Measurements from ENCODE around the gene GREB1L.

Gene GREB1L

DNA sequence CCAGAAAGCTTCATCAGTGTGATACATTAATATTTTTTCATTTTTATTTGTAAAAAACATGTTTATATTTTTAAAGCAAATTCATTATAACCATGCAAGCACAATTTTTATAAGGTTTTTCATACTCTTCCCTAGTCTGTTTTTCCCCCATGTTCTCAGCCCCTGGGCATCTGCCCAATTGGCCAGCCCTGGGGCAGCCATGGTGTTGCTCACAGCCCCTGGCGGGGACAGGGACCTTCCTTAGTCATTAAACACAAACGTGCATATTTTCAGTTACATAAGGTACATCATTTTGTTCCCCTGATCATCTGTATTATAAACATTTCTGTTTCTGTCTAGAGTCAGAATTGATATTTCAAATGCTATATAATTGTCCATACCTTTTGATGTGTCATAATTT lies 208.5 kb downstream of the GREB1L start:
- H3K9me3 Mint-ChIP-seq: no peaks in the 10 kb centered on the region
- H3K27me3 Mint-ChIP-seq: peaks cover 2% of the 10 kb centered on the region
- H3K27ac Mint-ChIP-seq: no peak overlapping the region
- DNase-seq (no peak), ATAC-seq (no peak)
- no peaks in the 10 kb centered on the region for H3K4me1 Mint-ChIP-seq
- H3K4me3 Mint-ChIP-seq: no peak overlapping the region
- no peaks in the 10 kb centered on the region for H3K36me3 Mint-ChIP-seq (ENCODE audit: low read depth)

DNA sequence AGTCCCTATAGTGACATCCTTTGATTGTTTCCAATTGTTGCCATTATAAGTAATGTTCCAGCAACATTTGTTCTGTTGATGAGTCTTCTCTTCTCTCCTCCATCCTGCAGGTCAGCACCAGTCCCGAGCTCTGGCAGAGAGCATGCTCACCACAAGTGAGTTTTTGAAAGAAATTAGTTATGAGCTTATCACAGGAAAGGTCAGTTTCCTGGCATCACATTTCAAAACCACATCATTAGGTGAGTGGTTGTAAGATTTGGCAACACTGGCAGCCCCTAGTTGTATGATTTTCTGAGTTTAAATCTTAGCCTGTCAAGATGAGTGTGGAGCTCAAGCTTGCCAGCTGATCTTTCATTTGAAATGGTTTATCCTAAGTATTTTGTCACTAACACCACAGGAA lies 208.9 kb downstream of the GREB1L start:
- Mint-ChIP-seq H3K36me3 (ENCODE audit: low read depth) (no peaks in the 10 kb centered on the region), H3K4me3 (no peak overlapping the region), H3K27ac (no peak overlapping the region), H3K9me3 (no peaks in the 10 kb centered on the region), H3K27me3 (peaks cover 2% of the 10 kb centered on the region), H3K4me1 (no peaks in the 10 kb centered on the region)
- DNase-seq: no peak
- no peak for ATAC-seq

DNA sequence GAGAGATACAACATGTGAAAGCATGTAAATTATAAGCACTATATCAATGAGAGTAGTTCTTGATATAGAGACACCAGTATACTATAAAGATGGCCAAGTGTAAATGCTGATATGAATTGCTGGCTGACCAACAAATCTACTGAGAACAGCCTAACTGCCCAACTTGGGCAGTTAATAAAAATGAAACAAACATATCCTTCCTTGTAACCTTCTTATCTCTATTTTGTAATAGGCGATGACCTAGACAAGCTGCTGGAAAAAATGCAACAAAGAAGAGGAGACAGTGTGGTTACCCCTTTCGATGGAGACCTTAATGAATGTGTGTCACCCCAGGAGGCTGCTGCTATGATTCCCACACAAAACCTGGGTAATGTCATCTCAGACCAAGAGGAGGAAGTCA lies 209.8 kb downstream of the GREB1L start:
- H3K4me1 Mint-ChIP-seq: peaks cover 6% of the 10 kb centered on the region
- DNase-seq (no peak), ATAC-seq (no peak)
- no peak overlapping the region for H3K27ac Mint-ChIP-seq
- no peak overlapping the region for H3K4me3 Mint-ChIP-seq
- H3K36me3 Mint-ChIP-seq (ENCODE audit: low read depth): no peaks in the 10 kb centered on the region
- peaks cover 2% of the 10 kb centered on the region for H3K27me3 Mint-ChIP-seq
- no peaks in the 10 kb centered on the region for H3K9me3 Mint-ChIP-seq

DNA sequence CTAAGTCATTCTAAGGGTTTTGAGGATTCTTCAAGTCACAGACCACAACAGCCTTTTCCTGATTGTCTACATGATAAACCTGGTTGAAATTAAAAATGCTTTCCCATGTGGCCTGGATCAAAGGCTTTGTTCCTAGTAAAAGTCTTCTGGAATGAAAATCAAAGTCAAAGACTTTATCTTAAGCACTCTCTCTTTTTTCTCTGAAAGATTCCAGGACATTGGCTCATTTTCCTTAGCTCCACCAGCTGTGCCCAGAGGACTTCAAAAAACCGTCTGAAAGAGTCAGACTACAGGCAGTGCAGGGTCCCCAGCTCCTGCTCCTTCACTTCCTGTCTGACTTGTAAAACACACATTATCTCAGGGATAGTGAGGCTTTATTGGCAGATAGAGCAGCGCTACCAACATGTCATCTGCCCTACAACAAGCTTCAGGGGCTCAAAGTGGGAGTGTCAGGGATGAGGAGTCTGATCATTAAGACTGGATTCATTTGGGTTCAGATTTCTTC lies 210.3 kb downstream of the GREB1L start:
- Mint-ChIP-seq H3K27ac (no peak overlapping the region), H3K4me3 (no peak overlapping the region), H3K9me3 (no peaks in the 10 kb centered on the region), H3K4me1 (peaks cover 7% of the 10 kb centered on the region), H3K27me3 (peaks cover 2% of the 10 kb centered on the region), H3K36me3 (ENCODE audit: low read depth) (no peaks in the 10 kb centered on the region)
- ATAC-seq (no peak), DNase-seq (no peak)

DNA sequence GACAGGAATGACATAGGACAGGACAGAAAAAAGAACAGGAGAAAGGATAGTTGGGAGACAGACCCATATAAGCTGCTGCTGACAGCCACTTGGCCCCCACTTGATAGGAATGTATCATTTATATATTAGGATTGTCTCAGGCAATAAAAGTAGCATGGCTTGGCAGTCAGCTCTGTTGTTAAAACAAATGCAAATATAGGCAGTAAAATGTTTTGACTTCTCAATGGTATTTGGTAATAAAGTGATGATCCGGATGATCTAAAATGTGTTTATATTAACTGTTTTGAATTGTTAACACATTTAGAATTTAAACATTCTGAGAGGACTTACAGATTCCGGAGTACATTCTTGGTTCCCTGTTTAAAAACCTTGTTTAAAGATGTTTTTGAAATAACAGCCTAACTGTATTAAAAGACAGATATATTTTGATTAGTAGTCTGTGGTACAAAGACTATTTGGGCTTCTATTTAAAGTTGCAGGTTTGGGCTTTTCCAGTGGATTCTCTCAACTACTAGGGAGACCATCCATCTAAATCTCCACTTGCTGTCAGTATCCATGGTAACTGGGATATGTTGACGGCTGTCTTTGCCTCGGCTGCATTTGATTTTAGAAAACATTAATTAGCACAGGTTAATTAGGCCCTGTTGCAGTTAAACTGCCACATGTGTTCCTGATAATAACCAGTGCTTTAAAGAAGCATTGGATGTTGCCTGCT lies 210.9 kb downstream of the GREB1L start:
- no peaks in the 10 kb centered on the region for H3K9me3 Mint-ChIP-seq

DNA sequence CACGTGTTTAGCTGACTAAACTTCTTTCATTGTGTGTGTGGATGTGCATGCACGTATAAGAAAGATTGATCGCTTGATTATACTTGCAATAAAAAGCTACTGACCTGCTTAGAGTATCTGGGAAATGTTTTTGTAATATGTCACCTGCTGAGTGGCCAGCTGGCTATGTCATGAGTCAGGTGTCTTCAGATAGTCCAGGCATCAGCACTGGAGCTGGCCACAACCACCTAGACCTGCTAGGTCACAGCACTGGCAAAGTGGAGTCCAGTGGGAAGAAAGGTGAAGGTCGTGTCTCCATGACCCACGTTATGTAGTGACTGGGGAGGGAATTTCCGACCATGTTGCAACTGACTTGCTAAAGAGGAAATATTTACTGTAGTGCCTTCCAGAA lies 211.5 kb downstream of the GREB1L start:
- H3K9me3 Mint-ChIP-seq: no peaks in the 10 kb centered on the region
- H3K4me1 Mint-ChIP-seq: peaks cover 7% of the 10 kb centered on the region
- H3K27me3 Mint-ChIP-seq: peaks cover 2% of the 10 kb centered on the region
- DNase-seq (no peak), ATAC-seq (no peak)
- H3K36me3 Mint-ChIP-seq (ENCODE audit: low read depth): no peaks in the 10 kb centered on the region
- no peak overlapping the region for H3K27ac Mint-ChIP-seq
- H3K4me3 Mint-ChIP-seq: no peak overlapping the region

More for the DNA sequence above, 210.9 kb downstream of the GREB1L start:
- no peak for ATAC-seq
- no peak for DNase-seq
- Mint-ChIP-seq H3K36me3 (ENCODE audit: low read depth) (no peaks in the 10 kb centered on the region), H3K27me3 (peaks cover 2% of the 10 kb centered on the region), H3K27ac (no peak overlapping the region), H3K4me1 (peaks cover 7% of the 10 kb centered on the region), H3K4me3 (no peak overlapping the region)

DNA sequence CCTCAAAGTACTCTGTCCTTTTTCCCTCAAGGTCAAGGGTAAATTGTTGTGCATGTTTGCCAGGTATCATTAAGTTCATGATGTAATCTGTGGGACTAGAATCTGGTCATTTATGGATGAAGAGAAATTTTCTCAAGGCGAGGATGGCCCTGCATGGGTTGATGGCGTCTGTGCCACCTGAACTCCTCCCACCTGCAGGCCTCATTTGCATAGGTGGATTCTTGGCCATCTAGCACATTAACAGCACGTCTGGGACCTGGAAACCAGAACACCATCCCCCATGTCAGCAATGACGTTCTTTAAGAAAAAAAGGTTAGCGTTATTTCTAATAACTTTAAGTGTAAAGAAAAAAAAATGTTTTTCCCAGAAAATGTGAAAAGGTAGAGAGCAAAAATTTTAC lies 212.7 kb downstream of the GREB1L start:
- Mint-ChIP-seq H3K9me3 (no peaks in the 10 kb centered on the region), H3K36me3 (ENCODE audit: low read depth) (no peaks in the 10 kb centered on the region), H3K4me3 (no peak overlapping the region), H3K27me3 (peaks cover 2% of the 10 kb centered on the region), H3K27ac (no peak overlapping the region), H3K4me1 (peaks cover 7% of the 10 kb centered on the region)
- DNase-seq (no peak), ATAC-seq (no peak)

DNA sequence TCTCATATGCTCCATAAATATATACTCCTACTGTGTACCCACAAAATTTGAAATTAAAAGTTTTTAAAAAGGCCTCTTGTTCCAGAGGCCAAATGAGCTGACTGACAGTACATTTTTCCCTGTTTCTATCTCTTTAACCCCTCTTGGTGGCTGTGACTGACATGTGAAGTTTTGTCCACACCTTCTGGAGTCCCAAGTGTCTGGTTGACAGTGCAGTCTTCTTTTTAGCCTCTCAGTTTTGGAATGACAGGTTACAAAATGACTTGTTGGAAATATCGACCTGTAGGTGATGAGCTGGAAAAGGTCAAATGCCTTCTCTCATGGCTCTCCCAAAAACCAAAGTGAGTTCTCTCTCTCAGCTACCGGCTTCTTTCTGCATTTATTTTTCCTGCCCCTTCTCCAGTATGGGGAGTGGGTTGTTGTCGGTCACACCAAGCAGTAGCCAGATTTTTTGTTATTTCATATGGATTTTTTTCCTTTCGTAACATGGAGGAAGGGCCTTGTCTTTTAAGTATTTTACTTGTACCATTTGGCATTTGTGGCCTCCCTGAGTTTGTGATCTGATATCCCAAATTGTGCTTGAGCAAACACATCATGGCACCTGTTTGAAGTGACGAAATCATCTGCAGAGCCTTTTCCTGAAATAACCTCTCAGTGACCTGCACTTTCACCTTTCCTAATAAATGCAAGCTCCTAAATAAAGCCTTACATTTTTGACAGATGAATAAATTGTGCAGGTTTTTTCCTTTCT lies 214.6 kb downstream of the GREB1L start:
- no peak for DNase-seq
- Mint-ChIP-seq H3K4me1 (peaks cover 7% of the 10 kb centered on the region), H3K27ac (no peak overlapping the region), H3K27me3 (peaks cover 2% of the 10 kb centered on the region), H3K4me3 (no peak overlapping the region), H3K9me3 (no peaks in the 10 kb centered on the region), H3K36me3 (ENCODE audit: low read depth) (no peaks in the 10 kb centered on the region)
- ATAC-seq: no peak

DNA sequence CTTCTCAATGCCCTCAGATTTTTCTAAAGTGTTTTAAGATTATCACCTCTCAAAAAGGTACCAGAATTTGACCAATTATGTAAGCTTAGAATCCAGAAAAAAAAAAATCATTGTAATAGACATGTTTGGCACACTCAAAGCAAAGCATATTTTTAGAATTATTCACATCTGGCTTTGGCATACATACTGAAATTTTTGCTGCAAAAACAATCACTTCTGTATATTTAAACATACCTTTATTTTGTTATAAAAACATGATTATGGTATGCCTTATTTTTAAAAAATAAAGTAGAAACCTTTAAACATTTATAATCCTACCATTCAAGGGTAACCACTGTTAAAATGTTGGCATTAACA lies 215.1 kb downstream of the GREB1L start:
- H3K27ac Mint-ChIP-seq: no peak overlapping the region
- H3K4me1 Mint-ChIP-seq: peaks cover 7% of the 10 kb centered on the region
- ATAC-seq (no peak), DNase-seq (no peak)
- H3K27me3 Mint-ChIP-seq: peaks cover 5% of the 10 kb centered on the region
- no peaks in the 10 kb centered on the region for H3K9me3 Mint-ChIP-seq
- no peaks in the 10 kb centered on the region for H3K36me3 Mint-ChIP-seq (ENCODE audit: low read depth)
- H3K4me3 Mint-ChIP-seq: no peak overlapping the region

DNA sequence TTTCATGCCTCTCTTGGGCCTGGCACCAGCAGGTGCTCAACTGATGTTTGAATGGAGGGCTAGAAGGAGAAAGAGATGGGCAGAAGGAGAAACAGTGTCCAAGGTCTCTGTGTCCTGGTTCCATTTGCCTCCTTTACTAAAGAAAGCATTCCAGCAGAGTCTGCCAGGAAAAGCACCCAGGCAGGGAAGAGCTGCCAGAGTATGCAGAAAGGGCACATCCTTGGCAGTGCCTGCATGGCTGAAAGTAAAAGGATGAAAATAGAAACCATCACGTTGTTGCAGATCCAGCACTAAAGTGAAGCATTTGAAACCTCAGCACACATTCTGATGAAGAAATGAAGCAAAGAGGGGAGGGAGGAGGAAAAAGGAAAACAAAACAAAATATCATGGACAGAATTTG lies 216.3 kb downstream of the GREB1L start:
- no peak overlapping the region for H3K4me3 Mint-ChIP-seq

DNA sequence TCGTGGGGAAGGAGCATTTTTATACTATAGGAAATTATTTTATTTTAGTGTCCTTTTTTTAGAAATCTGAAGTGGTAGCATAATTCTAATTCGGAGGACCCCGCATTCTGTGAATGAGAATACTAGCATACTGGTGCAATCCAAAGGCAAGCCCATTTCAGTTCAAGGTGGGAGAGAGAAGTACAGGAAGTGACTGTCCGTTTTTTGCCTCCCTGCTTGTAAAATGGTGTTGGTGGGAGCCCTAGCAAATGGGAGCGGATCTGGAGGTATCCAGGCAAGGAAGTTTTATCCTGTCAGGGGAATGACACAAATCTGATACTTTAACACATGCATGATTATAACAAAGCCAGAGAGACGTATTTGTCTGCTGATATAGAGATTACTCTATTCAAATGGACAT lies 216.8 kb downstream of the GREB1L start:
- H3K36me3 Mint-ChIP-seq (ENCODE audit: low read depth): no peaks in the 10 kb centered on the region
- no peak for DNase-seq
- peaks cover 5% of the 10 kb centered on the region for H3K27me3 Mint-ChIP-seq
- H3K27ac Mint-ChIP-seq: no peak overlapping the region
- no peak for ATAC-seq
- H3K9me3 Mint-ChIP-seq: no peaks in the 10 kb centered on the region
- no peak overlapping the region for H3K4me3 Mint-ChIP-seq
- peaks cover 7% of the 10 kb centered on the region for H3K4me1 Mint-ChIP-seq

More for the DNA sequence above, 216.3 kb downstream of the GREB1L start:
- no peak for DNase-seq
- no peak for ATAC-seq
- Mint-ChIP-seq H3K27ac (no peak overlapping the region), H3K27me3 (peaks cover 5% of the 10 kb centered on the region), H3K4me1 (peaks cover 7% of the 10 kb centered on the region), H3K9me3 (no peaks in the 10 kb centered on the region), H3K36me3 (ENCODE audit: low read depth) (no peaks in the 10 kb centered on the region)

DNA sequence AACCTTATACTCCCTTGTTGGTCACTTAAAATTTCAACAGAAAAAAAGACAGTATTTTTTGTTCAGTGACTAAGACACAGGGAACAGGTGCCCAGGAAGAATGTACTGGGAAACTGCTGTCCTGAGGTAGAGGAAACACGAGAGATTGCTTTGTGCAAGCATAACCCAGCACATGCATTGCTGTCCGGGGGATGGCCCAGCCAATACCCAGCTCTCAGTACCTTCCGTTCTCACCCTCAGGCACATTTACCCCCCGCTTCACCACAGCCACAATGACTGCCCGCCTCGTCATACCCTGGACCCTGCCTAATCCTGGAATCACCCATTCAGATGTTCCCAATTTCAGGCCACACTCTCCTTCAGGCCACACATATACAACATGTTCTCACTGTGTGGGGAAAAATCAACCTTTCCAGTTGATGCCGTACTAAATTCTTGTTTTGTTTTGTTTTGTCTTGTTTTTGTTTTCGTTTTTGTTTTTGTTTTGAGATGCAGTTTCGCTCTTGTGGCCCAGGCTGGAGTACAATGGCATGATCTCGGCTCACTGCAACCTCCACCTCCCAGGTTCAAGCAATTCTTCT lies 217.8 kb downstream of the GREB1L start:
- Mint-ChIP-seq H3K4me1 (peaks cover 7% of the 10 kb centered on the region), H3K9me3 (no peaks in the 10 kb centered on the region), H3K4me3 (no peak overlapping the region), H3K27ac (no peak overlapping the region), H3K27me3 (peaks cover 9% of the 10 kb centered on the region), H3K36me3 (ENCODE audit: low read depth) (no peaks in the 10 kb centered on the region)
- ATAC-seq: no peak
- DNase-seq: no peak

DNA sequence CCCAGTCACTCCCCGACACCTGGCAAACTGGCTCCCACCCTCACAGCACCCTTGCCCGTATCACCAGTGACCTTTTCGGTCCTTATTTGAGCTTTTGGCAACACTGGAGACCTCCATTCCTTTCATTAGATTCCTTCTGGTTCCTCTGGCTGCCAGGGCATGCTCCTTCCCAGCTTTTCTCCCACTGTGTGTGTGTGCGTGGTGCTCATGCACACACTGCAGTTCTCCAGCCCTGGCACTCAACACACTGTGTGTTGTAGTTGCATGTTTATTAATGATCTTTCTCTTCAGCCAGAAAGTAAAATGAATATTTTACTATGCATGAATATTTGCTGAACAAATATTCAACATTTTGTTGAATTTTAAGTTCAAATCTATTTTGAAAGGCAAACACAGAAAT lies 219.4 kb downstream of the GREB1L start:
- ATAC-seq: no peak
- Mint-ChIP-seq H3K36me3 (ENCODE audit: low read depth) (no peaks in the 10 kb centered on the region), H3K27ac (no peak overlapping the region), H3K27me3 (peaks cover 9% of the 10 kb centered on the region), H3K4me3 (no peak overlapping the region), H3K4me1 (peaks cover 4% of the 10 kb centered on the region), H3K9me3 (no peaks in the 10 kb centered on the region)
- DNase-seq: no peak

DNA sequence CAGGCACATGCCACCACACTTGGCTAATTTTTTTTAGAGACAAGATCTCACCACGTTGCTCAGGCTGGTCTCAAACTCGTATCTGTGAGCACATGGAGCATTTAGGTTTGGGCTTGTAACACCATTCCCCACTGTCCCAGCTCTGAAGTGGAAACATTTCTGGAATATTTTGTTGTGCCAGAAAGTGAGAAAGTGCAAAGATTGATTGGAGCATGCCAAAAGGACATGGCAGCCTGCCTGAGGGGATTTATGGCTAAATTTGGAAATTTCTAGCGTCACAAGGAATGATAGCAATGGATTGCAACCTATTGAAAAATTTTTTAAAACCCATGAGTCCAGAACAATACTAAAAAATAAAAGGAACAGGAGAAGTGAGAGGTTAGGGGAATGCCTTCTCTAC lies 221.7 kb downstream of the GREB1L start:
- Mint-ChIP-seq H3K9me3 (no peaks in the 10 kb centered on the region), H3K4me3 (no peak overlapping the region), H3K27ac (no peak overlapping the region), H3K36me3 (ENCODE audit: low read depth) (no peaks in the 10 kb centered on the region), H3K27me3 (peaks cover 16% of the 10 kb centered on the region), H3K4me1 (no peaks in the 10 kb centered on the region)
- DNase-seq (no peak), ATAC-seq (no peak)

DNA sequence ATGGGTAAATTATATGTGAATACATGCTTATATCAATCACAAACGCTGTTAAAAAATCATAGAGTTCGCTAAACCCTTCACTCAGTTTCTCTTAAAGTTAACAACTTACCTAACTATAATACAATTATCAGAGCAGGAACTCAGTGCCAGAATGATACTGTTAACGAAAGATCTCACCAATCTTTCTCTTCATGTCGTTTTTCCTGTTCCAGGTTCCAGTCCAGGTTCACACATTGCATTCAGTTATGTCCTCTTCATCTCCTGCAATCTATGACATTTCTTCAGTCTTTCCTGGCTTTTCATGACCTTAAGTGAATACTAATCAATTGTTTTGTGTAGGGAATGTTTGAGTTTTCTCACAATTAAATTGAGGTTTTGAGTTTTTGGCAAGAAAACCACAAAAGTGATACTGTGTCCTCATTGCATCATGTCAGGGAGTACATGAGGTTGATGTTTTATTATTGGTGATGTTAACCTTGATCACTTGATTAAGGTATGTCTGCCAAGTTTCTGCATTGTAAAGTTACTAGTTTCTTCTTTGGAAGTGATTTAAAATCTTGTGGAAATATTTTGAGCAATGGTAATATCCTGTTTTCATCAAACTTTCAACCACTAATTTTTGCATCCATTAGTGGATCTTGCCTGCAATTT lies 226.6 kb downstream of the GREB1L start:
- peaks cover 2% of the 10 kb centered on the region for H3K9me3 Mint-ChIP-seq
- ATAC-seq (no peak), DNase-seq (no peak)
- no peak overlapping the region for H3K4me3 Mint-ChIP-seq
- no peaks in the 10 kb centered on the region for H3K4me1 Mint-ChIP-seq
- H3K27ac Mint-ChIP-seq: no peak overlapping the region
- H3K36me3 Mint-ChIP-seq (ENCODE audit: low read depth): no peaks in the 10 kb centered on the region
- H3K27me3 Mint-ChIP-seq: peaks cover 12% of the 10 kb centered on the region

Measured in activated naive CD8-positive, alpha-beta T cell treated with anti-CD3 and anti-CD28 coated beads, Interleukin-2, amount 50 U/mL, for 24 hours (primary cell).